ENCODE measurements around the gene FBXO4.
"Not testable (repeated sequence)": the region's sequence is repeated elsewhere in the genome, so short reads cannot be mapped to it uniquely, and the experiment has no call there.

Gene FBXO4

DNA sequence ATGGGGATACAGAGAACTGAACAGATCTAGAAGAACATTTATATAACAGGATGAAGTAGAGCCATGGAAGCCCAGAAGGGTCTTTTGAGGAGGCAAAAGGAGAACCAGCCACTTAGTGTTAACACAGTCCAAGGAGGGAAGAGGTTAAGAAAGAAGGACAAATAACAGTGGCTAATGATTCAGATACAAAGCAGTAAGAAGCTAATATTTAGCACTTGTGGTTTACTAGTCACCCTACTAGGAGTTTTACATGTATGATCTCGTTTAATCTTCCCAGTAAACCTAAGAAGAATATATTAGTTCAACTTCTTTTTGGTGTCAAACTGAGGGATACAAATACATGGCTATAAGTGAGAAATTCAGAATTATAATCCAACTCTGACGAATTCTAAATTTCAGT is 7.7 kb downstream of the FBXO4 start:
- ATAC-seq: no peak
- no peak for TF ChIP-seq ZNF565 (CRISPR knock-in tag; conservative IDR thresholded peaks at IDR 0.05; ENCODE audit: low read depth)

DNA sequence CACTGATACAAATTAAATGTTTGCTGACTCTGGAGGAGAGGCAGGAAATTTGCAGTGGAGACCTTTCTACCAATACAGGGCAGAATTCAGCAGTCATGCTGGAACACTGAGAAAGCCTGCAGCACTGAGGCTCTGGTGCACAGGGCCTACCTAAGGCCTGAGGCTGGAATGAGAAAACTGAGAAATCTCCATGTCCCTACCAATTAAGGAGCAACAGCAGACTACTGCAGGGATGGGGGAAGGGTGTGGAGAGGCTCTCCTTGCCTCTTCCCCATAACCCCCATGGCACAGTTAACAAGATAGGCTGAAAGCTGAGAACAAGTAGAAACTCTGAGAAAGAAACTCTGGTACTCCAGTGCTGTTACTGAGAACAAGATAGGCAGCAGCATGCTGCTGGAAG is 10.5 kb downstream of the FBXO4 start:
- TF ChIP-seq ZC3H10 (CRISPR knock-in tag; IDR thresholded peaks at IDR 0.05) (no peak), ESRRG (CRISPR knock-in tag; IDR thresholded peaks at IDR 0.05) (no peak), ZNF8 (CRISPR knock-in tag; IDR thresholded peaks at IDR 0.05) (no peak), TCF4 (CRISPR knock-in tag; IDR thresholded peaks at IDR 0.05; ENCODE audit: borderline replicate concordance) (no peak), RARB (CRISPR knock-in tag; IDR thresholded peaks at IDR 0.05) (no peak), GLIS3 (CRISPR knock-in tag; IDR thresholded peaks at IDR 0.05) (no peak), SNAI2 (CRISPR knock-in tag; IDR thresholded peaks at IDR 0.05) (no peak), PPARA (CRISPR knock-in tag; IDR thresholded peaks at IDR 0.05; ENCODE audit: borderline replicate concordance) (no peak), ARNTL (CRISPR knock-in tag; IDR thresholded peaks at IDR 0.05; ENCODE audit: borderline replicate concordance, low read depth) (no peak), BACH2 (CRISPR knock-in tag; IDR thresholded peaks at IDR 0.05; ENCODE audit: borderline replicate concordance) (no peak), ZNF565 (CRISPR knock-in tag; conservative IDR thresholded peaks at IDR 0.05; ENCODE audit: low read depth) (no peak), POU6F1 (CRISPR knock-in tag; IDR thresholded peaks at IDR 0.05; ENCODE audit: borderline replicate concordance, low read depth) (no peak), ZNF70 (CRISPR knock-in tag; IDR thresholded peaks at IDR 0.05) (no peak), ISL1 (CRISPR knock-in tag; IDR thresholded peaks at IDR 0.05) (no peak), CSDC2 (CRISPR knock-in tag; IDR thresholded peaks at IDR 0.05) (no peak), OSR1 (CRISPR knock-in tag; IDR thresholded peaks at IDR 0.05) (no peak)
- TF ChIP-seq, protein P1, sequence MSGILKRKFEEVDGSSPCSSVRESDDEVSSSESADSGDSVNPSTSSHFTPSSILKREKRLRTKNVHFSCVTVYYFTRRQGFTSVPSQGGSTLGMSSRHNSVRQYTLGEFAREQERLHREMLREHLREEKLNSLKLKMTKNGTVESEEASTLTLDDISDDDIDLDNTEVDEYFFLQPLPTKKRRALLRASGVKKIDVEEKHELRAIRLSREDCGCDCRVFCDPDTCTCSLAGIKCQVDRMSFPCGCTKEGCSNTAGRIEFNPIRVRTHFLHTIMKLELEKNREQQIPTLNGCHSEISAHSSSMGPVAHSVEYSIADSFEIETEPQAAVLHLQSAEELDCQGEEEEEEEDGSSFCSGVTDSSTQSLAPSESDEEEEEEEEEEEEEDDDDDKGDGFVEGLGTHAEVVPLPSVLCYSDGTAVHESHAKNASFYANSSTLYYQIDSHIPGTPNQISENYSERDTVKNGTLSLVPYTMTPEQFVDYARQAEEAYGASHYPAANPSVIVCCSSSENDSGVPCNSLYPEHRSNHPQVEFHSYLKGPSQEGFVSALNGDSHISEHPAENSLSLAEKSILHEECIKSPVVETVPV (CRISPR knock-in tag; IDR thresholded peaks at IDR 0.05): no peak
- TF ChIP-seq, protein P2, sequence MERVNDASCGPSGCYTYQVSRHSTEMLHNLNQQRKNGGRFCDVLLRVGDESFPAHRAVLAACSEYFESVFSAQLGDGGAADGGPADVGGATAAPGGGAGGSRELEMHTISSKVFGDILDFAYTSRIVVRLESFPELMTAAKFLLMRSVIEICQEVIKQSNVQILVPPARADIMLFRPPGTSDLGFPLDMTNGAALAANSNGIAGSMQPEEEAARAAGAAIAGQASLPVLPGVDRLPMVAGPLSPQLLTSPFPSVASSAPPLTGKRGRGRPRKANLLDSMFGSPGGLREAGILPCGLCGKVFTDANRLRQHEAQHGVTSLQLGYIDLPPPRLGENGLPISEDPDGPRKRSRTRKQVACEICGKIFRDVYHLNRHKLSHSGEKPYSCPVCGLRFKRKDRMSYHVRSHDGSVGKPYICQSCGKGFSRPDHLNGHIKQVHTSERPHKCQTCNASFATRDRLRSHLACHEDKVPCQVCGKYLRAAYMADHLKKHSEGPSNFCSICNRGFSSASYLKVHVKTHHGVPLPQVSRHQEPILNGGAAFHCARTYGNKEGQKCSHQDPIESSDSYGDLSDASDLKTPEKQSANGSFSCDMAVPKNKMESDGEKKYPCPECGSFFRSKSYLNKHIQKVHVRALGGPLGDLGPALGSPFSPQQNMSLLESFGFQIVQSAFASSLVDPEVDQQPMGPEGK (CRISPR knock-in tag; IDR thresholded peaks at IDR 0.05; ENCODE audit: borderline replicate concordance): no peak
- TF ChIP-seq, protein P3, sequence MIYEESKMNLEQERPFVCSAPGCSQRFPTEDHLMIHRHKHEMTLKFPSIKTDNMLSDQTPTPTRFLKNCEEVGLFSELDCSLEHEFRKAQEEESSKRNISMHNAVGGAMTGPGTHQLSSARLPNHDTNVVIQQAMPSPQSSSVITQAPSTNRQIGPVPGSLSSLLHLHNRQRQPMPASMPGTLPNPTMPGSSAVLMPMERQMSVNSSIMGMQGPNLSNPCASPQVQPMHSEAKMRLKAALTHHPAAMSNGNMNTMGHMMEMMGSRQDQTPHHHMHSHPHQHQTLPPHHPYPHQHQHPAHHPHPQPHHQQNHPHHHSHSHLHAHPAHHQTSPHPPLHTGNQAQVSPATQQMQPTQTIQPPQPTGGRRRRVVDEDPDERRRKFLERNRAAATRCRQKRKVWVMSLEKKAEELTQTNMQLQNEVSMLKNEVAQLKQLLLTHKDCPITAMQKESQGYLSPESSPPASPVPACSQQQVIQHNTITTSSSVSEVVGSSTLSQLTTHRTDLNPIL (CRISPR knock-in tag; IDR thresholded peaks at IDR 0.05; ENCODE audit: low read depth): no peak
- no peak for ATAC-seq

DNA sequence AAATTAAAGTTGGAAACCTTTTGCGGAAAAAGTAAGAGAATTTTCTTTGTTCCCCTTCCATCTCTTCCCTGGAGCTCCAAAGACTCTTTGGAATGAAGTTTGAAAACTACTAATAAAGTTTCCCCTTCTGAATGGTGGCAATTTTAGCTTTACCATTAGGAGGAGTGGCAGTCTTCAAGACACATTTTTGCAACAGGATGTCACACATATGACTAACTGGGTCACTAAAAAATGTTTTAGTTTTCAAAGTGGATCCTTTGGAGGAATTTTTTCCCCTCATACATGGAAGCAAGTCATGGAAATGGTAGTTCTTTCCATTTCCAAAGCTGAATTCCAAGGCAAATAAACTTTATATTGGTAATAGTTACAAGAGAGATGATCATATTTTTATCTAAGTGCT is 15.6 kb downstream of the FBXO4 start:
- TF ChIP-seq TSHZ2 (CRISPR knock-in tag; IDR thresholded peaks at IDR 0.05): no peak
- no peak for TF ChIP-seq ZFP30 (CRISPR knock-in tag; IDR thresholded peaks at IDR 0.05)
- TF ChIP-seq OSR1 (CRISPR knock-in tag; IDR thresholded peaks at IDR 0.05): no peak
- no peak for TF ChIP-seq RARB (CRISPR knock-in tag; IDR thresholded peaks at IDR 0.05)
- TF ChIP-seq BACH2 (CRISPR knock-in tag; IDR thresholded peaks at IDR 0.05; ENCODE audit: borderline replicate concordance): no peak
- TF ChIP-seq ISL1 (CRISPR knock-in tag; IDR thresholded peaks at IDR 0.05): no peak
- TF ChIP-seq PPARA (CRISPR knock-in tag; IDR thresholded peaks at IDR 0.05; ENCODE audit: borderline replicate concordance): no peak
- no peak for TF ChIP-seq ARNTL (CRISPR knock-in tag; IDR thresholded peaks at IDR 0.05; ENCODE audit: borderline replicate concordance, low read depth)
- no peak for TF ChIP-seq ESRRG (CRISPR knock-in tag; IDR thresholded peaks at IDR 0.05)
- TF ChIP-seq ZNF8 (CRISPR knock-in tag; IDR thresholded peaks at IDR 0.05): no peak
- TF ChIP-seq, protein P2 (CRISPR knock-in tag; IDR thresholded peaks at IDR 0.05; ENCODE audit: borderline replicate concordance): no peak
- no peak for TF ChIP-seq ZC3H10 (CRISPR knock-in tag; IDR thresholded peaks at IDR 0.05)
- TF ChIP-seq, protein P3 (CRISPR knock-in tag; IDR thresholded peaks at IDR 0.05; ENCODE audit: low read depth): no peak
- TF ChIP-seq ZNF70 (CRISPR knock-in tag; IDR thresholded peaks at IDR 0.05): no peak
- TF ChIP-seq TCF4 (CRISPR knock-in tag; IDR thresholded peaks at IDR 0.05; ENCODE audit: borderline replicate concordance): no peak
- no peak for ATAC-seq

GRCh38 chr5:41945332-41945955 is 20.4 kb downstream of the FBXO4 start:
- not testable (repeated sequence) for ATAC-seq
